GM10847 (cell line): ENCODE measurements around the gene CTIF.

ENCODE experiments used
- POLR2A ChIP-seq: IDR thresholded peaks from 2 replicates; pipeline ENCODE4 v1.6.1; 2011; ENCODE audit not compliant: insufficient read length; ENCODE audit errors: extremely low read depth

CTIF gene

DNA sequence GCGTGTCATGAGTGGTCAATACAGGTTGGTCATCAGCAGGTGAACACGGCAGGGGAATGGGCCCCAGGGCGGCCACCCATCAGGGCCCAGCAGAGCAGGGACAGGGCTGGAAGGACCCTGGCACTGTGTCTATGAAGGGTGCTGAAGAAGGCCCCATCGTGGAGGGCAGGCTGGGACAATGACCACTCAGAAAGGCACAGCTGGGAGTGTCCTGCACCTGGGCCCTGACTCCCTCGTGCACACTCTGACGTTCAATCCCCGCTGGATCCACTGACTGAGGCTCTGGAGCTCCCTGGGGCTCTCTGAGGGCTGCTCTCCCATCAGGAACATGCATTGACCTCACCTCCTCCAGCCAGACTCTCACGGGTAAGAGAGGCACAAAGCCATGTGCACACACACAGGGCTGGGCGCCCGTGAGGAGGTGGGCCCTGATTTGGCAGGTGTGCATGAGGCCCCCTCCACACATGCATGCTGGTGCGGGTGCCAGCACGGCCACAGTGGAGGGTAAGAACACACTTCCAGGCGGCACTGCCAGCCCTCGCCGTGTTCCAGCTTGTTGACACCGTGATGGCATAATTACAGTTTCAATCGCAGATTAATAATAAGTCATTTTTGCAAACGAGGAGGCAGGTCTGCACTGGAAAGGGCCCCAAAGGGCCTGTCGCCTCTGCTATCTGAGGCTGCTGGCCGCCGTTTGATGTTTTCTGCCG, 353.5 kb downstream of the CTIF start:
- TF ChIP-seq POLR2A: no peak

DNA sequence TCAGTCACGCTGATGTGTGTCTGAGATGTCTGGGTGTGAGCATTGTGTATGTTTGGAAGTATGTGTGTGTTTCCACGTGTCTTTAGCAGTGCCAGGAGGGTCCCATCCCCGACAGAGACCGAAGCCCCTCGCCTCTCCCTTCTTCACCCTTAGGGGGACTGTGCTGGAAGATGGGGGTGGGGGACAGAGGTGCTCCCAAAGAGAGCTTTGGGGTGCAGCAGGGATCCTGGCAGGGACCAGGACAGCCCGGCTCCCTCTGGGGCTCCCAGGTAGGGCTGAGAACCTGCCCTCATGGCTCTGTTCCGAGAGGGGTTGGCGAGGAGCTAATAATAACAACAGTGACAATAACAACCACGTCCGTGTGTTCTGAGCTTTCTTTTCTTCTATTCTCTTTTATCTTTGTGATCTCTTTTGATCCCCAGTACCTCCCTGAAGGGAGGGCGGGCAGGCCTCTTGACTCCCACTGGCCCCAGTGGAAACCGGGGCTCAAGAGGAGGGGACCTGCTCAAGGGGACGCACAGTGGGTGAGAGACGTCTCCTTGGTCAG, 354.3 kb downstream of the CTIF start:
- TF ChIP-seq POLR2A: no peak

DNA sequence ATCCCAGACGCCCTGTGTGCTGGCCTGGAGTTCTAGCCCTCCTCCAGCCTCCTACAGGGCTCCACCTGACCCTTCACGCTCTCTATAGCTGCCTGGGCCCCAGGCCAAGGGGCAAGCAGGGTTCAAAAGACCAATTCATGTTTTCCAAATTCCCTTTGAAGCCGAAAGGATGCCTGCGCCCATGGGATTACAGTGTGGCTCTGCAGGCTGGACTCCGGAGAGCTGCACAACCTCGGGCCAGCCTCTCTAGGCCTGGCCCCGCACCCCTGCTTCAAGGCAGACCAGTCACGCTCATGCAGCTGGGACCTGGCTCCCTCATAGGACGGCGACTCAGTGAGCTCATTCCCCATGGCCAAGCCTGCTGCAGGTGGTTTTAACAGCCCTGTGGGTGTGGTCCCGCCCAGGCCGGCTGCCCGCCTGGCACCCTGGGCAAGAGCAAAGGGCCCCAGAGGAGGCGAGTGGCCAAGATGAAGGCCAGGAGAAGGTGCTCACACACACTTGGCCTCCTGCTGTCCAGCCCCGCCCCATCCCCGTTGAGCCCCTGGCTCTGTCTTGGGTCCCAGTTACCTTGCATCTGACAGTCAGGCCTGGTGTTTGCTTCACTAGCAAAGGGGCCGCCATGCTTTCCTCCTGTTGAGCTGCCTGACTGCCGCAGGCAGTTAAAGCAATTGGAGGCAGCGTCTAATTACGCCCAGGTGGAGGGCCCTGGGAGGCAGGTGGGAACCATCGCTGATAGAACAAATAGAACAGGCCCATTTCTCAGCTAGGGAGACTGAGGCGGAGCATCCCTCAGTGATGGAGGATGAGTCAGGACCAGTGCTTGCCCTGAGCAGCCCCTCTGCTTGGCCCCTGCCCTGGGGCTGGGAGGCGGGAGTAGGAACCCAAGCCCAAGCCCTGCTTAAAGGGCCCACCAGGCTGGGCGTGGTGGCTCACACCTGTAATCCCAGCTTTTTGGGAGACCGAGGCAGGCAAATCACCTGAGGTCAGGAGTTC, 355.1 kb downstream of the CTIF start:
- no peak for TF ChIP-seq POLR2A

DNA sequence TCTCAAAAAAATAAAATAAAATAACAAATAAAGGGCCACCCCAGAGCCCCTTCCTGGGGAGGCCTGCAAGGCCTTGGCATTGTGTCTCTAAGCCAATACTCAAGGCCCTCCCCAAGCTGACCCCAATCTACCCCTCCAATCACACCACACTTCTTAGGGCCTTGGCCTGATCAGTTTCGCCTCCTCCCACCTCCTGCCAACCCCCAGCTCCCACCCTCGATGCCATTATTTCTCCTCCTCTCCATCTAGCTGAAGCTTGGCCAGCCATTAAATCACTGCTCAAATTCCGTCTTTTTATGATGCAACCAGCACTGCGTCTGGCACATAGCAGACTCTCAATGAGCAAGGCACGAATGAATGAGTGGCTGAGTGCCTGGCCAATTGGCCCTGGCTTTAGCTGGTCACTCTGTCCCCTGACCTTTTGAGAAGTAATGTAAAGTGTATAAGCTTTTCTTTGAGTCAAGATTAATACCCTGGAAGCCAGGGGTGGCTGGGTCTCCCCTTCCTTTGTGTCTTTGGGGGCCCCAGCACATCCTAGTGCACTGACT, 356.0 kb downstream of the CTIF start:
- TF ChIP-seq POLR2A: no peak

DNA sequence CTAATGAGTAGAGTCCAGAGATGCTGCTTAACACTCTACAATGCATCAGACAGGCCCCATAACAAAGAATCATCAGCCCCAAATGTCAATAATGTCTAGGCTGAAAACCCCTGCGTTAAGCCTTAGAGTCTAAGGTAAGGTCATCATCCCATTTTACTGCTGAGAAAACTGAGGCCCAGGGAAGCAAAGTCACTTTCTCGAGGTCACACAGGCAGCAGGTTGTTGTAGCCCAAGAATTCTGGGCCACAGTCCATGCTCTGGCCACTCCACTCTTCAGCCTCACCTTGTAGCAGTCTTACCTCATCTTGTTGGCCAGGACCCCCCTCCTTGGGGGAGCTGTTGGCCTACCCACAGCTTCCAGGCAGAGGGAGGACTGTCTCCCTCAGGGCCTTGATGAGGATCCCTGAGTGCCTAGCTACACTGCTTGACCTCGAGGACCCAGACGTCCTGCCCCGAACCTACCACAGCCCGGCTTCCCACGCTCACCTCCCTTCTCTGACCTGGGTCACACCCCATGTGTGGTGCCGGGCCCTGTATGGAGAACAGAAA, 357.6 kb downstream of the CTIF start:
- TF ChIP-seq POLR2A: no peak

DNA sequence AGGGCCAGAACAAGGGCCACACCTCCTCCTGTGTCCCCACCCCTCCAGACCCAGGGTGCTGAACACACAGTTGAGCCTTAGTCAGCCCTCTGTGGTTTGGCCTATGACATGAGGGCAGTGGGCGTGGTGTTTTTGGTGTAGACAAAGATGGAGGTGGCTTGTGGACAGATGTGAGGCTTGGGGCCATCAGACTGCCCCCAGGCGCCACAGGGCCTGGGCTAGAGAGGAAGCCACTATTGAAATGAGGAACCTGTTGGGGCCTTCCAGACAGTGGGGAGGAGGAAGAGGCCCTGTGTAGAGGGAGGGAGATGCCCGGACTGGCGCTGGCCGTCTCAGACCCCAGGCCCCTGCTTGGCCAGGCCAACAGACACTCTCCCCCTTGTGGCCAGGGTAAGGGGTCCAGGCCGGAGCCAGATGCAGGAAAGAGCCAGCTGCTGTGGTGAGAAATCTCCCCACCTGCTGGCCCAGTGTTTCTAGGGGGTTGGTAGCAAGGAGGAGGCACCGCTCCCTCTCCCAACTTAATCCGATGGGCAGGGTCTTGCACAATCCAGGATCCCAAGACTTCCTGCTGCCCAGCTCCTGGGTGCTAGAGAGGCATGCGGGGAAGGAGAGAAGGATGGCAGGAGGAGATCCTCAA, 358.2 kb downstream of the CTIF start:
- TF ChIP-seq POLR2A: no peak

DNA sequence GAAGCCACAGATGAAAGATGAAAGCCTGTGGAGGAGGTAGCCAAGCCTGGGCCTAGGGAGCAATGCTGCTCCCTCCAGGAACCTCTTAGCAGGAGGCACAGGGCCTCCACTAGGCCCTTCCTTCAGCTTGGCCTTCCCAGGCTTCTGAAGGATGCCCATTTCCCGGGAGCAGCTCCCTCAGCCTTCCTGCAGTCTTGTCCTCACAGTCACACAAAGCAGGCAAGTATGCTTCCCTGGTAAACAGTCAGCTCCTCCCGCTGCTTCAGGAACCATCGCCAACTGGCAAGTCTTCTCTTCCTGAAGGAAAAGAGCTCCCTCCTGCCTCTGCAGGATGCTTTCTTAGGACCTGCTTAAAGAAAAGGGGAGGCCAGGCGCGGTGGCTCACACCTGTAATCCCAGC, 358.7 kb downstream of the CTIF start:
- no peak for TF ChIP-seq POLR2A

DNA sequence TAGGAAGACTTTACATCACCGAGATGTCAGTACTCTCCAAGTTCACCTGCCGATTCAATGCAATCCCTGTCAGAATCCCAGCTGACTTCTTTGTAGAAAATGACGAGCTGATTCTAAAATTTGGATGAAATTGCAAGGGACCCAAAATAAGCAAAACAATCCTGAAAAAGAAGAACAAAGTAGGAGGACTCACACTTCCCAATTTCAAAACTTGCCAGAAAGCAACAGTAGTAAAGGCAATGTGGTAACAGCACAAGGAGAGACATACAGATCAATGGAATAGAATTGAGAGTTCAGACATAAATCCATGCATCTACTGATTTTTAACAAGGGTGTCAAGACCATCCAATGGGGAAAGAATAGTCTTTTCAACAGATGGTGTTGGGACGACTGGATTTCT, 359.7 kb downstream of the CTIF start:
- no peak for TF ChIP-seq POLR2A

DNA sequence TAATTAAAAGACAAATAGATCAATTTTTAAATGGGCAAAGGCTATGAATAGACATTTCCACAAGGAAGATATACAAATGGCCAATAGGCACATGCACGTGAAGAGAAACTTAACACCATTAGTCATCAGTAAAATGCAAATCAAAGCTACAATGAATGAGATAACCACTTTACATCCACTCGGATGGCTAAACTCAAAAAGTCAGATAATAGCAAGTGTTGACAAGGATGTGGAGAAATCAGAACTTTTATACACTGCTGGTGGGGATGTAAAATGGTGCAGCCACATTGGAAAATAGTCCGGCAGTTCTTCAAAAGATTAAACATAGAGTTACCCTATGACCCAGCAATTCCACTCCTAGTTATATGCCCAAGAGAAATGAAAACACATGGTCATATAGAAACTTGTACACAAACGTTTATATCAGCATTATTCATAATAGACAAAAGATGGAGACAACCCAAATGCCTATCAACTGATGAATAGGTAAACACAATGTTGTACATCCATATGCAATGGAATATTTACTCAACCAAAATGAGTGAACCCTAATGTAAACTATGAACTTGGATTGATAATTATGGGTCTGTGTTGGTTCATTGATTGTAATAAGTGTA, 360.8 kb downstream of the CTIF start:
- no peak for TF ChIP-seq POLR2A

DNA sequence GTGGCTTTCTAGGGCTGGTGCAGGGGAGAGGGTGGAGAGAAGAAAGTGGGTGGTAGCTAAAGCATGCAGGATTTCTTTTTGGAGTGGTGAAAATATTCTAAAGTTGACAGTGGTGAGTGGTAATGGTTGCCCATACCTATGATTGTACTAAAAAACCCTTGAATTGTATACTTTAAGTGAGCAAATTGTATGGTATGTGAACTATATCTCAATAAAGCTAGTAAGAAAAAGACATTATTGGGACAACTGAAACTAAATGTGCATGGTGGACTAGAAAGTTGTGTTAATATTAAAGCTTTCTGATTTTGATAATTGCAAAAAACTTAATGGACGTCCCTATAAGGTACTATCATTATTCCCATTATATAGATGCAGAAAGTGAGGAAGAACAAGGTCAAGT, 361.6 kb downstream of the CTIF start:
- TF ChIP-seq POLR2A: no peak

DNA sequence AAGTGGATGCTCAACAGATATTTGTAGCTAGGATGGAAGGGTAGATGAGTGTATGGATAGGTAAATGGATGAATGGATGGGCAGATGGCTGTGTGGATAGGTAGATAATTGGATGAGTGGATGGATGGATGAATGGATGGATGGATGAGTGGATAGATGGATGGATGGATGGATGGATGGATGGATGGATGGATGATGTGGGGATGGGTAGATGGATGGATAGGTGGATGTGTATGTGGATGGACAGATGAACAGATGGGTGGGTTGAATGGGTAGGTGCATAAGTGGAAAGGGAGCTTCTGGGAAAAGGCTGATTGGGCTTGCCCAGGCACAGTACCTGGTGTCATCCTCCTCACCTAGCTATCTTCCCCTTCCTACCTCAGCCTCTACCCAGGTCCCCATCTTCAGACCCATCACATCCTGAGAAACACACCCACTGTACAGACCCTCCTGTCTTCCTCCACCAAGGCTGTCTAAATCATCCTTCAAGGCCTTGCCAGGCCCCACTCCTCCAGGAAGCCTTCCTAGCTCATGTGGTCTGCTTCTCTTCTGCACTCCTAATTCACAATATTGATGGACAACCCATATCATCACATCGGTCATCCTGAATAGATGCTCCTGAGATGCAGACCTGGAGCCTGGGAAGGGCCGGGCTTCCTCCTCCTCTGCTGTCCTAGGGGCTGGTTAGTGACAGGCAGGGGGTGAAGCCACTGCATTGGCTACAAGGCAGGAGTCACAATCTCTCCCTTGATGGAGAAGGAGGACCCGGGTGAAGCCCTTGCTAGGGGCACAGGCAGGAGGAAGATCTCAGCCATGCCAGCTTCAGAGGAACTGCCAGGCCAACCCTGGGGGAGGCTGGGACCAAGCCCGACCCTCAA, 362.6 kb downstream of the CTIF start:
- TF ChIP-seq POLR2A: no peak

DNA sequence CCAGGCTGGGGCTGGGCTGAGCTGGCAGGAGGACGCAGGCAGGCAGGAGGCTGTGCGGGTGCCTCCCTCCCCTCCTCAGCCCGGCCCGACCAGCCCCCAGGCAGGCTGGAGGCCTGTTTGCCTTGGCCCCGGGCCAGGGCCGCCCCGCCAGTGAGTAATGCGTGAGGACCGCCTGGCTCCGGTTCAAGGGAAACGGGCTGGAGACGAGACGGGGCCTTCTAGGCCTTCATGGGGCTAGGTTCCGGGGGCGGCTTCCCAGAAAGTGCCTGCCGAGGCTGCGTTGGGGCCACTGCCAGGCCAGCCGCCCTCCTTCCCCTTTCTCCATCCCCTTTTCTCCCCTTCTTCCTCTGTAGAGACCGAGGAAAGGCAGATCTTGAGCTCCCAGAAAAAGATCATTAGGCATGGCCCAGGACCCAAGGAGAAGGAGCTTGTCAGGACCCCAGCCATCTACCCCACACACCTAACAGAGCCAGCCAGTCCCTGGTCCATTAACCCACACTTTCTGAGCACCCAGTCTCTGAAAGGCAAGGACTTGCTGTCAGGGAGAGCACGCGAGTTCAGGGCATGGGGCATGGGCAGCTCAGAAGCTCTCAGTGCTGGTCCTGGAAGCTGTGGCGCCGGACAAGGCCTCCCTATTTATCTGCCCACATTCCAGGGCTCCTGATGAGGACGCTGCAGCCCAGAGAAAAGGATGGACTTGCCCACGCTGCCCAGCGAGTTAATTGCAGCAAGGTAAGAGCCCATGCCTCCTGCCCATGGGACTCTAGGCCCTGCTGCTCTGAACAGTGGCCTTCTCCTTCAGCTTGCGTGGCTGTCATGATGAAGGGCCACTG, 363.4 kb downstream of the CTIF start:
- no peak for TF ChIP-seq POLR2A
